GM12875 (cell line): ENCODE results near the gene METTL26.
A peak's percentile ranks its signal among the peaks of the same experiment; 100 is the strongest.

Experiments used
- H3K4me3 ChIP-seq: one replicate; pipeline ENCODE4 v1.5.1; 2011; ENCODE audit warnings: low read depth, low read length, control low read depth
- TF ChIP-seq, protein P1 (sequence below): IDR thresholded peaks from 2 replicates; pipeline ENCODE4 v1.5.1; 2011; ENCODE audit warnings: low read depth, mild to moderate bottlenecking, control low read depth, inconsistent platforms, low read length, moderate library complexity, borderline replicate concordance; ENCODE audit not compliant: insufficient read depth

METTL26 gene

GRCh38 chr16:647173-647902, 11.2 kb upstream of the METTL26 start:
- TF ChIP-seq, protein P1, sequence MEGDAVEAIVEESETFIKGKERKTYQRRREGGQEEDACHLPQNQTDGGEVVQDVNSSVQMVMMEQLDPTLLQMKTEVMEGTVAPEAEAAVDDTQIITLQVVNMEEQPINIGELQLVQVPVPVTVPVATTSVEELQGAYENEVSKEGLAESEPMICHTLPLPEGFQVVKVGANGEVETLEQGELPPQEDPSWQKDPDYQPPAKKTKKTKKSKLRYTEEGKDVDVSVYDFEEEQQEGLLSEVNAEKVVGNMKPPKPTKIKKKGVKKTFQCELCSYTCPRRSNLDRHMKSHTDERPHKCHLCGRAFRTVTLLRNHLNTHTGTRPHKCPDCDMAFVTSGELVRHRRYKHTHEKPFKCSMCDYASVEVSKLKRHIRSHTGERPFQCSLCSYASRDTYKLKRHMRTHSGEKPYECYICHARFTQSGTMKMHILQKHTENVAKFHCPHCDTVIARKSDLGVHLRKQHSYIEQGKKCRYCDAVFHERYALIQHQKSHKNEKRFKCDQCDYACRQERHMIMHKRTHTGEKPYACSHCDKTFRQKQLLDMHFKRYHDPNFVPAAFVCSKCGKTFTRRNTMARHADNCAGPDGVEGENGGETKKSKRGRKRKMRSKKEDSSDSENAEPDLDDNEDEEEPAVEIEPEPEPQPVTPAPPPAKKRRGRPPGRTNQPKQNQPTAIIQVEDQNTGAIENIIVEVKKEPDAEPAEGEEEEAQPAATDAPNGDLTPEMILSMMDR: no peak
- H3K4me3 ChIP-seq: no peak overlapping the region

GRCh38 chr16:646679-647172, 10.6 kb upstream of the METTL26 start:
- TF ChIP-seq, protein P1: no peak
- no peak overlapping the region for H3K4me3 ChIP-seq

DNA sequence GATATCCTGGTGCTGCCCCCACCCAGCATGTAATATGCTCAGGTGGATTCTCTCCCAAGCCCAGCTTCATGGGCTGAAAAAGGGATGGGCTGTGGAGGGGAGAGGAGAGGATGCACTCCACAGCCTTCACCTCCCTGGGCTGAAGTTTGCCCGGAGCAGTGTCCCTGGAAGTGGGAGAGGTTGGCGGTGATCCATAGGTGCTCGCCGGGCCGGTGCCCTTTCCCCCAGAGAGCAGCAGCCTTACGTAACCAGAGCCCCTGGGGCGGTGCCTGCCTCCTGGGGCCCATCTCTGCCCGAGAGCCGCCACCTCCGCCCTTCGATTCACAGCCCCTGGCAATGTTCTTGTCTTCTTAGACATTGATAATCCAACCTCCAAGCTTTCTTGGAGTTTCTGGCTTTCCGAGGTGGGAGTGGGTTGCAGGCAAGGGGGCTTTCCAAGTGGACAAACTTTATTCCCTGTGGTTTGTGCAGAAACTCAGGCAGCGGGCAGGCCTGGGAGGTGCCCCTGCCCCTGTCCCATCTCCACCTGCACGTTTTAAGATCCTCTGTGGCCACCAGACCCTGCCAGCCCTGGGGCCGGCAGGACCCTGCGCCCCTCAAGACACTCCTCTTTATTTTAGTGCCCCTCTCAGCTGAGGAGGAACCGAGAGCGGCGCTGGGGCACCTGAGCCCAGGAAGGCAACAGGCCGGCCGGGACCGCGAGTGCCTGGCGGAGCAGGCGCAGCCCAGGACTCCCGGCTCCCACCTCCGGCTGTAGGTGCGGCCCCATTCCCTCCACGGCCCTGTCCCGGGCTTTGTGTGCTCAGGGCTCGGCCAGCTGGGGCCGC, 10.0 kb upstream of the METTL26 start:
- no peak overlapping the region for H3K4me3 ChIP-seq
- TF ChIP-seq, protein P1: no peak

DNA sequence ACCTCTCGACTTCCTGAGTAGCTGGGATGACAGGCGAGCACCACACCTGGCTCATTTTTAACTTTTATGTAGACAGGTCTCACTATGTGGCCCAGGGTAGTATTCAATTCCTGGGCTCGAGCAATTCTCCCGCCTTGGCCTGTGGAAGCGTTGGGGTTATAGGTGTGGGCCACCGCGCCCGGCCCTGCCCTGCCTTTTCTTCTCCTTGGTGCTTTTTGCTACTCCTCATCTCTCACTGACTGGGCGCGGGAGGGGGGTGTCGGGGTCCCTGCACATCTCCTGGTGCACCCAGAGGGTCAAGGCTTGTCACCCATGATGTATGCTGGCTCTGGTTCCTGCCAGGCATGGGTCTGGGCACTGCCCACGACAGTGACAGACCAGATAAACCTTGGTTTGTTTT, 8.5 kb upstream of the METTL26 start:
- no peak overlapping the region for H3K4me3 ChIP-seq
- TF ChIP-seq, protein P1: no peak

GRCh38 chr16:643050-643368, 6.9 kb upstream of the METTL26 start:
- H3K4me3 ChIP-seq: peak overlapping the region; percentile 63
- TF ChIP-seq, protein P1: no peak

DNA sequence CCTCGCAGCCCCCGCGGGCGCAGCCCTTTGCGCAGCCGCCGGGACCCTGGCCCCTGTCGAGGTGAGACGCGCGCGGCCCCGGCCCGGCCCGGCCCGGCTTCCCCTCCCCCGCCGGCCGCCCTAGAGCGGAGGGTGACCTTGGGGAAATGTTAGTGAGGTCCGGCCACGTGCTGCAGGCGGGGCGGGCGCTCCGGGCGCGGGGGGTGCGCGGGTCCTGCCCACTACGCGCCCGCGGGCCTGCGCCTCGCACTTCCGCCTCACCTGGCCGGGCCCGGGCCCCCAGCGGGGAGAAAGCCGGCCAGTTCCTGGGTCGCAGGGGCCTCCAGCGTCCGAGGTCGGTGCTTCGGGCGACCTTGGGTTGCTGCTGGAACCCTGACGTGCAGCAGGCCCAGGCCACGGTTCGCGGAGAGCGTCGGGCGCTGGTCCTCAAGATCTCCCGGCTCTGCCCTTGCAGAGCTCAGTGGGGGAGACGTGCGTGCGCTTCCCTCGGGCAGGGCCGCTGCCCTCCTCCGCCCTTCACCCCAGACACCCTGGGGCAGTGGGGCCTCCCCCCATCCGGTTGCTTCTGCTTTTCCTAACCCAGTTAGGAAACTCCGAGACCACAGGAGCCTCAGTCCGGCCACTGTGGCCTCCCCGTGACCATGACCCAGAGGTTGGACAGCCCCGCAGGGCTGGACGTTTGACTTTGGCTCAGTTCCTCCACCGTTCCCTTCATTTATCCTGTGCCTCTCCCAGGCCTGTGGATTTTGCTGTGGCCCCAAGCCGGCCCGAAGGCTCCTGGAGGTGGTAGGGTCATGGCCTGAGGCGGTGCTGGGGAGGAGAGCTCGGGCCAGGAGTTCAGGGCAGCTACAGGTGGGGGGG, 6.3 kb upstream of the METTL26 start:
- peak overlapping the region; percentile 63 for H3K4me3 ChIP-seq
- TF ChIP-seq, protein P1: no peak
